GM18870 (cell line): Measurements from ENCODE around the gene DXO.

ENCODE experiments used
- ATAC-seq: cut with Tn5 transposase; IDR thresholded peaks from one replicate; pipeline ENCODE4 v1.9.1; 2021; ENCODE audit warnings: moderate library complexity; ENCODE audit not compliant: unreplicated experiment

DXO gene

GRCh38 chr6:31930962-31931361 is 41.0 kb downstream of the DXO start:
- no peak for ATAC-seq

- no peak for ATAC-seq
Measured at GRCh38 chr6:31928672-31928939, 43.3 kb downstream of the DXO start.

DNA sequence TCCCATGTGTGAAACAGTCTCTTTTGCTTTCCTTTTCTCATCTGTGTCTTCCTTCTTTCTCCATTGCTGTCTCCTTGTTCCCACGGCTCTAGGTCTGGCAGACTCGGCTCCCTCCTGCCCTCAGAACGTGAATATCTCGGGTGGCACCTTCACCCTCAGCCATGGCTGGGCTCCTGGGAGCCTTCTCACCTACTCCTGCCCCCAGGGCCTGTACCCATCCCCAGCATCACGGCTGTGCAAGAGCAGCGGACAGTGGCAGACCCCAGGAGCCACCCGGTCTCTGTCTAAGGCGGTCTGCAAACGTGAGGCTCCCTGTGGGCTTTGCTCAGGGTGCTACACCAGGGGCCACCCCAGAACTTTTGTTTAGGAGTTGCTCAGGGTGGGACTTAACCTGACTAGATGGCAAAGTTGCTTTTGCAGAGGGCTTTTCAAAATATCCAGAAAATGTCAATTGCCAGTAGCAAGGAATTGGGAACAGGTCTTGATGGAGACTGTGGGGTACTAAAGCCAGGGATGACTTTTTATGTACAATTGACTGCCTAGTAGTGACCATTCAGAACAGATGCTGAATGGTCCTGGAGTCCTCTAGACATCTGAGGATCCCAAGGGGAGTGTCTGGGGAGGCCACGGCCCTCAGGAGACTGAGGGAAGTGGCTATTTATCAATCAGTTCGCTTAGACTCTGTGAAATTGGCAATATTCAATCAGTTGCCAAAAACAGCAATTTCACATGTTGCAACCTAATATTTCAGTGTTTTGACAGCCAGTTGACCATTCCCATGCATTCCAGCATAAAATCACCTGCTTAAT is 43.9 kb downstream of the DXO start:
- ATAC-seq, result no peak

DNA sequence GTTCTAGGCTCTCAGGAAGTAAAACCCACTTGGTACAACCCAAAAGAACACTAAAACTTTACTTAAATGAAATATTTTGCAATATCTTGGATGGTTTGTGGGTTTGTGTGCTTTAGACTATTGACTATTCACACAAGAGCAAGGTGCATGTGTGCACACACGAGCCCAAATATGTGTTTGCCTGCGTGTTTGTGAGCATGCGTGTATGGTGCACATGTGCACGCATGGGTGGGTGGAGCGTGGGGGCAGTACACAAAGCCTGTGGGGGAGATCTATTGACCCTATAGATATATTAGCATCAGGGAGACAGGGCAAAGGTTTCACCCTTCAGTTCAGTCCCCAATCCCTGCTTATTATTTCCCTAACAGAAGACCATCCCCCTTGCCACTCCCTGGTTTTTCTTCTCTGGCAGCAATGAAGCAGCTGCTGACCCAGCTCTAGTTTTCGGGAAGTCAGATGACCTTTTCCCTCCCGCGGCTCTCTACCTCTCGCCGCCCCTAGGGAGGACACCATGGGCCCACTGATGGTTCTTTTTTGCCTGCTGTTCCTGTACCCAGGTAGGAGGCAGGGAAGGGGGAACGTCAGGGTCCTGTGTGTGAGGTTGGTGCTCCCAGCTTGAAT is 44.6 kb downstream of the DXO start, which contains the start of gene C2:
Gene C2 (plus strand): TSS at position 476 of the 621 bp plus-strand sequence. CDS start 36 bp downstream, at position 512.
- ATAC-seq, result no peak

DNA sequence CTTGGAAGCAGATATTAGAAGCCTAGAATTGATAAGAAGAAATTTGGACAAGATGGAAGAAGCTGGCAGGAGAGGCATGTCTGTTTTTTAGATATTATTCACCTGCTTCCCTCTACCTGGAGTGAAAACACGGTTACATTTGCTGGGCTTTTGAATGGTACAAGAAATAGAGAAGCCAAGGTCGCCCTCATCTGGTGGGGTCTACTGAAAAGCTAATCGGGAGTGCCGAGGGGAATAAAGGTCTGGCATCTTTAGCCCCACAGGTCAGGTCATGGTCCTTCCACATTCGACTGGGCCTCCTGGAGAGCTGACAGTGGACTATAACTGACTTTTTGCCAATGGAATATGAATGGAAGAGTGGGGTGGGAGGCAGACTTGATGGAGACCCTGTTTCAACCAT is 49.0 kb downstream of the DXO start:
- ATAC-seq, result no peak

DNA sequence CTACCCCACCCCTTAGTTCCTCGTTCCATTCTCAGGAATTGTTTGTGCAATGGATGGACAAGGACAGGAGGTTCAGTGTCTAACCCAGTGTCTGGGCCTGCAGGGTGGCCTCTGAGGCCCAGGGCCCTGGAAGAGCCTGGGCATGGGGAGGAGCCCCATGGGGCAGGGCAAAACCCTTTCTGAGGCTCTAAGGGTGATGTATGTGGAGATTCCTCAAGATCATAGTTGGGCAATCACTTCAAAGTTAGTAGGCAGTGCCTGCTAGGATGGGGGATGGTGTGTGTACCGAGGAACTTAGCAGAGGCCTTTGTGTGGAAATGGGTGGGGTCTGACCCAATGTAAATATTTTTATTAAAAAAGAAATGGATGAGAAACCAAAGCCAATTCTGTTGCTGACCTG is 51.1 kb downstream of the DXO start:
- no peak for ATAC-seq
